Aorta (tissue), 5 donors: Measurements from ENCODE around the gene PRICKLE2. TPM values are rescaled to one million over a fixed set of nuclear protein-coding genes. Genes with fewer than 3 reads are reported as not detected.

Experiments used
- ATAC-seq: fragments of 200-7000 bp; cut with Tn5 transposase; one replicate; pipeline ENCODE4 v1.9.1; 2022; ENCODE audit warnings: moderate library complexity; ENCODE audit not compliant: low FRiP score
- DNase-seq, 2 donors: peaks; one replicate each; pipeline ENCODE4 v3.0.0-alpha.2; 2020
- H3K27ac ChIP-seq, 2 donors: one replicate each; pipeline ENCODE4 v1.5.1; 2013; ENCODE audit warnings: low read length in 2 of 2, mild to moderate bottlenecking in 2 of 2, moderate library complexity in 2 of 2, control low read depth in 1 of 2, inconsistent platforms in 1 of 2, low read depth in 1 of 2
- H3K27me3 ChIP-seq, 2 donors: one replicate each; pipeline ENCODE4 v1.6.1; 2013; ENCODE audit warnings: control low read depth in 1 of 2, low read length in 1 of 2, mild to moderate bottlenecking in 1 of 2, moderate library complexity in 1 of 2; ENCODE audit not compliant: insufficient read depth in 2 of 2, control insufficient read depth in 1 of 2
- H3K36me3 ChIP-seq, 2 donors: one replicate each; pipeline ENCODE4 v1.6.1; 2013; ENCODE audit warnings: control low read depth in 1 of 2, low read length in 1 of 2, mild to moderate bottlenecking in 1 of 2; ENCODE audit not compliant: insufficient read depth in 2 of 2, control insufficient read depth in 1 of 2
- H3K4me1 ChIP-seq, 2 donors: one replicate each; pipeline ENCODE4 v1.6.1; 2013; ENCODE audit warnings: low read length in 2 of 2, control low read depth in 1 of 2, mild to moderate bottlenecking in 1 of 2, moderate library complexity in 1 of 2; ENCODE audit not compliant: insufficient read depth in 2 of 2, control insufficient read depth in 1 of 2
- H3K4me3 ChIP-seq, 2 donors: one replicate each; pipeline ENCODE4 v1.5.1; 2013; ENCODE audit warnings: low read length in 2 of 2, control low read depth in 1 of 2, mild to moderate bottlenecking in 1 of 2
- H3K9me3 ChIP-seq: one replicate; pipeline ENCODE4 v1.6.1; 2013; ENCODE audit warnings: mild to moderate bottlenecking, low read length; ENCODE audit not compliant: control insufficient read depth
- WGBS, 2 donors: extraction: QIAGEN DNeasy Blood & Tissue Kit; methylation state at CpG; one replicate each; pipeline ENCODE4 v1.1.7; 2013; 5-methylcytosine and 5-hydroxymethylcytosine counted together
- intact Hi-C, 2 donors: fragments of 100-400 bp; cut with DNase I; formaldehyde crosslinking; loops; one replicate each; pipeline versions ENCODE4 v1.14.2 to v1.15.0; 2022
- polyA plus RNA-seq, 2 donors: library from polyadenylated mRNA; stranded (reverse); fragments of 200-250 nt; gene quantifications; one replicate each; pipeline ENCODE4 v1.2.3, GENCODE V29; 2013
- total RNA-seq, 2 donors: library from RNA; stranded (reverse); fragmentation: NEBNext Ultra II Directional; extraction: Animal tissue kit (Norgen Biotek cat#: 25700); gene quantifications; one replicate each; pipeline ENCODE4 v1.2.1, GENCODE V29; 2021
- donor health status: healthy with polysubstance abuse.
- donor health status: Bipolar disorder and iron deficiency.
- donor health status: DM: no; HTN: no; CAD: no.
- donor health status: DM: no; HTN: no; CAD: no.
- donor health status: DM: yes; HTN: yes; CAD: no.

The PRICKLE2 gene
- total and polyA plus RNA-seq, 4 donors, result 2.1 to 42.1 (median 13.9) TPM

DNA sequence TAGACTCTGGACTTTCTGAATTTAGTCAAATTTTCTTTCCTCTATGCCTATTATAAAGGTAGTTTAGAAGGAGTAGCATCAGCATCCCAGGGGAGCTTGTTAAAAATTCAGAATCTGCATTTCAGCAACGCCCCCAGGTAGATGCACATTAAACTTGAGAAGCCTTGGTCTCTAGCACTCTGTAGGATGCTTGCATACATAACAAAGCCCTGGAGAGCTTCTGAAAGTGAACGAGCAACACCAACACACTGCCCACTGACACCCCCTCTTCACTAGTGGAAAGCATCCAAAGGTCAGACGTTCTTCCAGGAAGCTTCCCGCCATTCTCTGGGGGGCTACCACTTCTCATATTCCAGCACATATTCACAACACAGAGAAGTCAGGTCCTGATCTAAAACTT, 6.5 kb downstream of the PRICKLE2 start:
- no peaks in the 10 kb centered on the region for H3K9me3 ChIP-seq
- DNase-seq (no peak), ATAC-seq (no peak)
- H3K4me1 ChIP-seq, result peaks cover 7 to 9% of the 10 kb centered on the region in 2 donors
- H3K27ac ChIP-seq, result no peak overlapping the region
- no peak overlapping the region for H3K4me3 ChIP-seq
- WGBS, 2 donors, result 52 to 71% methylated on average over 4 of the region's 4 CpGs
- H3K27me3 ChIP-seq, result no peaks in the 10 kb centered on the region
- H3K36me3 ChIP-seq, result no peaks in the 10 kb centered on the region
- intact Hi-C loops, result loop anchor here in 1 of 2 donors (10.0 kb wide), 1 partner anchor 54 kb away; no protein-coding TSS in a partner anchor

DNA sequence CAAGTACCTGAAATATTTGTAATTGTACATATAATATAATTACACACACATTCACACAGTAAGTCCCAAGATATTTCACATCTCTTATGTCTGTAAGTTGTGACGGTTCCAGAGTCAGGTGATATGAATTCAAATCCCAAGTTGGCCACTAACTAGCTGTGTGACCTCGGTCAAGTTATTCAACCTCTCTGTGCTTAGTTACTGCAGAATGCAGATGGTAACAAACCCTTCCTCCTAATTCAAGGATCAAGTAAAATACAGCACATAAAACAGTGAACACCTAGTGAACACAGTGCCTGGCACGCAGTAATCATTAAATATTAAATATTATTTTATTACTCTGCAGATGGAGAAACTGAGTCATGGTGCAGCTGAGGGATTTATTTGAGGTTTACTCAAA, 6.9 kb downstream of the PRICKLE2 start:
- Histone ChIP-seq H3K27me3 (no peaks in the 10 kb centered on the region), H3K4me3 (no peak overlapping the region), H3K9me3 (no peaks in the 10 kb centered on the region), H3K36me3 (no peaks in the 10 kb centered on the region), H3K4me1 (peaks cover 8 to 13% of the 10 kb centered on the region in 2 donors), H3K27ac (no peak overlapping the region)
- 95 to 96% methylated on average over 3 of the region's 3 CpGs for WGBS, 2 donors
- intact Hi-C loops, result loop anchor here in 1 of 2 donors (10.0 kb wide), 1 partner anchor 54 kb away; no protein-coding TSS in a partner anchor
- DNase-seq, result no peak
- no peak for ATAC-seq

DNA sequence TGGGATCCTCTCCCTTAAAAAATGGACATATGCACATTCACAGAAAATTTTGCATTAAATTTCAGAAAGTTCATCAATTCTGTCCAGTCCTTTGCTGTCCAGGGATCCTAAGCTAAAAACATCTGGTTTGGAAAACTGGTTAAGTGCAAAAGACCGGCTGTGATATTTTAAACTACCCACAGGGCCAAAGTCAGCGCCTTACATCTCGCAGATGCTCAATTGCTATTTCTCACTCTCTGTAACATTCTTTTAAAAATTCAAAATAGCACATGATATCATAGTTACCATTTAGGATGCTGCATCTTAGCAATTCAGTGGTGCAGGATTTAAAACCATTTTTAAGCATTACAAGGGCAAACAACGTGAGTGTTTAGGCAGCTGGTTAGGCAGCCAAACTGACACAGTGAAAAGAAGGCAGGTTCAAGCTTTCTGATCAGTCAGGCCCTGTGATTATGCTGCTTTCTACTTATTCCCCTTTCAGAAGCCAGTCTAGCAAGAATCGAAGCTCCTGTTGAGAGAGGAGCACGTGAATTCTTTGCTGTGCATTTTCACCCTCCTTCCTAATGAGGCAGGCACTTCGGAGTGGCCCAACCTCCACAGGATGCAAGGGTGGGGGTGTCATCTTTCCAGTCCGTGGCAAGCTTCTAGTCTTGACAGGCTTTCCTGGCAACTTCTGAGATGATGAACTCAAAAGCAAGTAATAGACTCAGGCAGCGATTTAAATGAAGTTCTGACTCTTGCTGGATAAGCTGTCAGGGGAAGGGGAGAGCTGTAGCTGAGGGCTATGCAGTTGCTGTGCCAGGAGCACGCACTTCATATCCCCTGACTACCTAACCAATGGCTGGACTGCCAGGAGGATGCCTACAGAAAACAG, 8.8 kb downstream of the PRICKLE2 start:
- Histone ChIP-seq H3K4me3 (no peak overlapping the region), H3K36me3 (no peaks in the 10 kb centered on the region), H3K9me3 (no peaks in the 10 kb centered on the region), H3K27me3 (no peaks in the 10 kb centered on the region), H3K4me1 (peaks cover 8 to 16% of the 10 kb centered on the region in 2 donors), H3K27ac (peak overlapping the region in 1 of 2 donors; percentile 10)
- WGBS, 2 donors, result 10 to 13% methylated on average over 10 of the region's 10 CpGs
- ATAC-seq, result no peak
- intact Hi-C loops, result loop anchor here in 1 of 2 donors (10.0 kb wide), 1 partner anchor 52 kb away; no protein-coding TSS in a partner anchor
- DNase-seq, result no peak

DNA sequence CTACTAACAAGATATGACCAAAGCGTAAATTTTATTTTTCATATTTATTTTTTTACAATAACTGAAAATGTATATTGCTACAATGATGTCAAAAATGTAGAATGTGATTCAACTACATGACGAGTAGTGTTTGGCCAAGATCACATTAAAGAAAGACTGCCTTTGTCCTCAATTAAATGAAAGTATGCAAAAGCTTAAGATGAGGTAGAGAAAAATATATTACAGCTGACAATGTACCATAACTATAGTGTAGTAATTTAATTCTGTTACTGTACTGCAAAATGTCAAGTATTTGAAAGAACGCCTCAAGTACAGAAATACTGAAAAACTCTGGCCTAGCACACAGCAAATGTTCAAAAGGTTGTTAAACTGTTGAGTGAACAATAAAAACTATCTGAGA, 9.7 kb downstream of the PRICKLE2 start:
- peaks cover 8 to 16% of the 10 kb centered on the region in 2 donors for H3K4me1 ChIP-seq
- H3K27me3 ChIP-seq, result no peaks in the 10 kb centered on the region
- WGBS, 2 donors, result 94 to 95% methylated on average over 3 of the region's 3 CpGs
- H3K4me3 ChIP-seq, result no peak overlapping the region
- intact Hi-C loops, result loop anchor here in 1 of 2 donors (10.0 kb wide), 1 partner anchor 51 kb away; no protein-coding TSS in a partner anchor
- DNase-seq (no peak), ATAC-seq (no peak)
- H3K27ac ChIP-seq, result no peak overlapping the region
- H3K9me3 ChIP-seq, result no peaks in the 10 kb centered on the region
- no peaks in the 10 kb centered on the region for H3K36me3 ChIP-seq

DNA sequence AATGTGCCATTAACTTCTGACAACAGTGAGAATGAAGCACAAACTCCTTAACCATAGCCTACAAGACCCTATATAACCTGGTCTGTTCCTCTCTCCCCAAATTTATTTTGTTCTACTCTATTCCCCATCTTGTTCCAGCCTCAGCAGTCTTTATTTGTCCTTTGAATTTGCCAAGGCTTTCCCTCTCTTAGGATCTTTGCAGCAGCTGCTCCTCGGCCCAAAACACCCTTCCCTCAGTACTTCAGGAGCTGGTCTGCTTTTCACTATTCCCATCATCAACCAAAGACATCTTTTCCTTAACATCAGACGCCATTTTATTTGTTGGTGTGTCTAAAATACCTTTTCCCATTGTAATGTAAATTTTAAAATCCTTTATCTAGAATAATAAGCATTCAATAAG, 10.2 kb downstream of the PRICKLE2 start:
- H3K27me3 ChIP-seq, result no peaks in the 10 kb centered on the region
- H3K36me3 ChIP-seq, result no peaks in the 10 kb centered on the region
- no peak for DNase-seq
- no peak for ATAC-seq
- H3K9me3 ChIP-seq, result no peaks in the 10 kb centered on the region
- H3K4me3 ChIP-seq, result no peak overlapping the region
- intact Hi-C loops, result loop anchor here in 1 of 2 donors (10.0 kb wide), 1 partner anchor 50 kb away; no protein-coding TSS in a partner anchor
- 38 to 53% methylated on average over 2 of the region's 2 CpGs for WGBS, 2 donors
- peaks cover 8 to 16% of the 10 kb centered on the region in 2 donors for H3K4me1 ChIP-seq
- peak overlapping the region in 1 of 2 donors; percentile 32 for H3K27ac ChIP-seq

DNA sequence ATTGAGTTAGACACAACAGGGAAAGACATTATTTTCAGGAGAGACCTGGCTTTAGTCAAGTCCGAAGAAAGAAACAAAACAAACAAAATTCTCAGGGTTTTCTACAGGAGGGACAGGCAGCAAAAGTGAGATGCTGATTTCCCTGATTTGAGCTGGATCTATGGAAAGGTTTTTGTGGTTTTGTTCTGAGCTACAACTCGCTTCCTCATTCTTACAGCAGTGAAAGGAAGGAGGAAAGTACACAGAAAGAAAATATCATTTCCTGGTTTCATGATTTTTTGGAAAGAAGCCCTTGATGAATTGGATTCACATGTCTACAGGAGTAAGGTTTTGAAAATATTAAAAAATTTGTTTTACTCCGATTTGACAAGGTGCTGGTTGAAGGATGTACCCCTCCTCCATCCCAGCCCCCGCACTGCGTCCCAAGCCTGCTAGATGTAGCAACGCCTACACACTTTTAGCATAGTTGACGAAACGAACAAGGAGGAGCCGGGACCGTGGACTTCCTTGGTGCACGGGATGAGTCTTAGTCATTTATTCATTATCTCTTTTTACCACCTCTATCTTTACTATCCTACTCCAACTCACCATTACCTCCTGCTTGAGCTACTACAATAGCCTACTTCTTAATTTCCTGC, 10.8 kb downstream of the PRICKLE2 start:
- 21 to 28% methylated on average over 11 of the region's 11 CpGs for WGBS, 2 donors
- H3K36me3 ChIP-seq, result no peaks in the 10 kb centered on the region
- no peaks in the 10 kb centered on the region for H3K27me3 ChIP-seq
- peak overlapping the region in 1 of 2 donors; percentile 81 for H3K27ac ChIP-seq
- DNase-seq (peak in 1 of 2 donors; percentile 78), ATAC-seq (no peak)
- H3K4me3 ChIP-seq, result peak overlapping the region; percentile 41 to 63
- no peaks in the 10 kb centered on the region for H3K9me3 ChIP-seq
- H3K4me1 ChIP-seq, result peaks cover 8 to 13% of the 10 kb centered on the region in 2 donors
- intact Hi-C loops, result loop anchor here in 1 of 2 donors (10.0 kb wide), 1 partner anchor 50 kb away; no protein-coding TSS in a partner anchor

DNA sequence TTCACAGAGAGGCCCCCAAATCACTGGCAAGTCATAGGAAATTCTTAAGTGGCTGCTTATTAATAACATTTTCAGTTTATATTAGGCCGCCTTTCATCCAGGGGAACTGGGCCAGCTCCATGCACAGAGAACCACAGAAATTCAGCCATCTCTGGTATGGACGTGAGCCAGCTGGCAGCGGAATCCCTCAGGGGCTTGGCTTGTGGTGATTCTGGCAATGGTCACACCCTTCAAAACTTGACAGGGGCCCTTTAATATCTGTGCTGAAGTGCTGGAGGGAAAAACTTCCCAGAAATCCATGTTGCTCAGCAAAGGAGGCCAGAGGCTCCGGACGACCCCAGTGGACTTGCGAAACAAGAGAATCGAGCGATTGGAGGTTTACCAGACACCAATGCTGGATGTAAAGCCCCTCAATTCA, 11.3 kb downstream of the PRICKLE2 start:
- Histone ChIP-seq H3K27me3 (no peaks in the 10 kb centered on the region), H3K4me3 (peak overlapping the region; percentile 41 to 63), H3K27ac (peak overlapping the region in 1 of 2 donors; percentile 81), H3K36me3 (no peaks in the 10 kb centered on the region), H3K4me1 (peaks cover 6 to 11% of the 10 kb centered on the region in 2 donors), H3K9me3 (no peaks in the 10 kb centered on the region)
- peak; percentile 80 for ATAC-seq
- DNase-seq, result peak; percentile 87
- 1% methylated on average over 8 of the region's 8 CpGs for WGBS, 2 donors
- intact Hi-C loops, result loop anchor here in 1 of 2 donors (10.0 kb wide), 1 partner anchor 49 kb away; no protein-coding TSS in a partner anchor

DNA sequence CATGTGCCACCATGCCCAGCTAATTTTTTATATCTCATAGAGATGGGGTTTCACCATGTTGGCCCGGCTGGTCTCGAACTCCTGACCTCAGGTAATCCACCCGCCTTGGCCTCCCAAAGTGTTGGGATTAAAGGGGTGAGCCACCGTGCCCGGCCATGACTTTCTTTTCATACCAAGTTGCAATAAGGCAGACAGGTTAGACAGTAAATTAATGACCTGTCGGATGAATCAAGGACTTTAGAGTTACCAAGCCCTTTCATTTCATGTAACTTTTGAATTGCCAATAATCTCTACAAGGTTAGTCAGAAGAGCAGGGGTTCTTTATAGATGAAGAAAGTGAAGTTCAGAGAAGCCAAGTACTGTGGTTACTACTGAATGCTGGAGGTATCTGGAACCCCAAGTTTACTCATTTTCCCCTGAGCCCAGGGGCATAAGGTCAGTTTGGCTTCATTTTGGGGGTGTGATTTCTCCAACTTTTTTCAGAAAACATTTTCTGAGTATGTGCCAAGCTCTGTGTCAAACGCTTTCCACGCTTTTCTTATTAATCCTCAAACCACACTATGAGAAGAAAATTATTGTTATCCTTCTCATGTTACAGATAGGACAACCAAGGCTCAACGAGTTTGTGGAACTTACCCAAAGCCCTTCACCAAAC, 11.9 kb downstream of the PRICKLE2 start:
- Histone ChIP-seq H3K27me3 (no peaks in the 10 kb centered on the region), H3K27ac (peak overlapping the region; percentile 21 to 47), H3K4me3 (no peak overlapping the region), H3K9me3 (no peaks in the 10 kb centered on the region), H3K4me1 (peaks cover 6 to 11% of the 10 kb centered on the region in 2 donors), H3K36me3 (no peaks in the 10 kb centered on the region)
- intact Hi-C loops, result loop anchor here in 1 of 2 donors (10.0 kb wide), 1 partner anchor 49 kb away; no protein-coding TSS in a partner anchor
- ATAC-seq, result no peak
- no peak for DNase-seq
- WGBS, 2 donors, result 63 to 64% methylated on average over 9 of the region's 9 CpGs
